HG02938 (cell line): ENCODE data around the gene OGDH.
A peak's percentile ranks its signal among the peaks of the same experiment; 100 is the strongest.
"Not testable (repeated sequence)": the region's sequence is repeated elsewhere in the genome, so short reads cannot be mapped to it uniquely, and the experiment has no call there.

Source experiments
- ATAC-seq: cut with Tn5 transposase; IDR thresholded peaks from one replicate; pipeline ENCODE4 v1.9.1; 2021; ENCODE audit warnings: mild to moderate bottlenecking, moderate library complexity; ENCODE audit not compliant: unreplicated experiment

Gene OGDH

DNA sequence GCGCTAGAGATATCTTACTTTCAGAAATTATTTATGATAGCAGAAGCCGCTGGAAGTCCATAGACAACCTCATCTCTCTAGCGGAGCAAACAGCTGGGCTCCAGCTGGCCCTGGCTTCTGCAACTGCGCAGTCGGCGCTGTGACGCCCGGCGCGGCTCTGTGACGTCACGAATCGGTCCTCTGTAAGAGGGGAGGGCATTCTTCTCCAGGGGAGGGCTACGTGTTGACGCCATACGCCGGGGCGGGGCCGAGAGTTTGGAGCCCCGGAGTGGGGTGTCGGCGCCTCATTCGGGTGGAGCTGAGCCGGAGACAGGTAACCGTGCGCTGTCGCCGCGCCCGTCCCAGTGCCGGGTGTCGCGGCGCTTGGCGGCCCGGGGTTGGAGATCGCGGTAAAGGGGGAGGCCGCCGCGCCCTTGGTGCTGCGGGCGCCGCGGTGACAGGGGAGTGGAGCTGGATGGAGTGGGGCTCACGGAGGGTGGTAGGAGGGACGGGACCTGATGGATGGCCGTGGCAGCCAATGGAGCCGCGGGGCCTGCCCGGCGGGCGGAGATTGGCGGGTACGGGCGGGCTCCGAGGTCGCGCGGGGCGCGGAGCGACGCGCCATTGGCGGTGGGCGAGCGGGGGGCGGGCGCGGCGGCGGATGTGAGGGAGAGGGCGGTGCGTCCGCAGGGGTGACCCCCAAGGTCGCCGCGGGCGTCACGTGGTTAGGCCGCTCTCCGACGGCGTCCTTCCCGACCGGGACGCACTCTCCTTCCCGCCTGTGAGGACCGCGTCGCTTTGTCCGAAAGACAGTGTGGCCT, at the start of gene OGDH:
Gene OGDH (plus strand): TSS at position 287 of the 800 bp plus-strand sequence. CDS start 17,717 bp downstream, outside the sequence.
- peak; percentile 89 for ATAC-seq

- ATAC-seq: no peak
Measured at GRCh38 chr7:44557485-44557884, 48.9 kb upstream of the OGDH start.

GRCh38 chr7:44559485-44559884, 46.9 kb upstream of the OGDH start:
- no peak for ATAC-seq

- ATAC-seq: no peak
Measured at GRCh38 chr7:44561481-44561880, 44.9 kb upstream of the OGDH start.

DNA sequence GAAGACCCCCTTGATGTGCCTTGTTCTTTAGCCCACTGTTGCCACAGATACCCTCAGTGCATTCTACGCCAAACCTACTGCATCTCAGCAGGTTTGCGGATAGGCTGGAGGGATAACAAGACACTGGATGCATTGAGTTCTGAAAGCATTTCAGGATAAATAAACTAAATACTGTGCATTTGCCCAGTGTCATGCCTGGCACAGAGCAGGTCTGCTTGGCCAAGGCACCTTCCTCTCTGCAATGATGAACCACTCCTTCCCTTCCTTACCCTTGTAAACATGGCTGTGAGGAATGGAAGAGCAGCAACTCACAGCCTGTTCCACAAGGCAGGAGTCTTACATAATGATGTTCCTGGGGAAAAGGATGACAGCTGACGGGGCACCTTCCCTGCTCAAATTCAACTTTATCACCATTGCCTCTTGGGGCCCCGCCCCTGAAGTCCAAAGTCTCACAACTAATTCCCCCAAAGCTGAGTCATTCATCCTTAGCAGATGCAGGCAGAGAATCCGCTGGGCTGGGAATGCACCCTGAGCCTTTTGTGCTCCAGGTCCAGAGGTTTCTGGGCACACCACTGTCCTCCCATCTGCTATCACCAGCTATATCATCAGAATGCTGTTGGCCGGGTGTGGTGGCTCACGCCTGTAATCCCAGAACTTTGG, 44.3 kb upstream of the OGDH start:
- no peak for ATAC-seq

- ATAC-seq: not testable (repeated sequence)
Measured at GRCh38 chr7:44562622-44562962, 43.8 kb upstream of the OGDH start.

- no peak for ATAC-seq
Measured at GRCh38 chr7:44563171-44563679, 43.2 kb upstream of the OGDH start.

DNA sequence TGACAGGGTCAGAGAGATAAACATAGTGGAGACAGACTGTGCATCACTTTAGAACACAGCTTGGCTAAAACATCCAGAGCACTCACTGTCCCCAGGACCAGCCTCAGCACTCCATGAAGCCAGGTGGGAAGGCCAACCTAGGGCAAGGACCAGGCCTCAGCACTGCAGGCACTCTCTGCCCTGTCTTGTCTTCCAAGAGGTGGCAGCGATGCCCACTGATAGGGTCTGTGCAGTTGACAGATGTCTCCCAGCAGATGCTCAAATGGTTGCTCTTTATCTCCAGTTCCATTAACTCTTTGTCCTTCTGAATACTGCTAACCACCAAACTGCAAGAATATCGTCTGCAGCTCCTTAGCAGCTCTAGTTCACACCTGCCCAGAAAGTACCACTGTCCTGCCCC, 41.8 kb upstream of the OGDH start:
- ATAC-seq: no peak

DNA sequence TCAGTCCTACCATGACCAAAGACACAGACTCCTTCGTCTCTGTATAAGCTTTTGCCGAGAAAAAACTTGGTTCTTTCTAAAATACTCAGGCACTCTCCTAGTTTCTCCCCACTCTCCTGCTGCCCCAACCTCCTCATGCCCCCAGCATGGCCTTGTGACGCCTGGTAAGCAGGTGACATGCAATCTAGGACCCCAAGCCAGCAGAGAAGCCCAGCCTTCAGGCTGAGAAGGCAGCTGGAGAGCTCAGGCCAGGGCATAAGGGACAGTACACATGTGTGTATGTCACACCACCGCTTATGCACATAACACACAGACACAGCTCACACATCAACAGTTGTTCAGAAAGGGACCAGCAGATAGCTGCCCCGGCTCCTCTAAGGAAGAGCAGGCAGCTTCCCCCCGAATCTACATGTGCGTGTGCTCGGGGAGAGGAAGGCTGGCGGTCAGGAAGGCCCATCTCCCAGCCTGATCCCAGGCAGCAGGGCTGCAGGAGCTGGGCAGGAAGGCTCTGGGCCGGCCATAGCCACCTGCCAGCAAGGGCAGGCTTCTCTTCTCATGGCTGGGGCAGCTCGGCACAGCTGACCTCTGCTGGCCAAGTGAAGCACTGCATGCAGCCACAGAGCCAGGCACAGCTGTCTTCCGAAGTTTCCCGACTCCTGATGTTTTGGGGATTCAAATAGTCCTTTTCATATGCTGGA, 41.2 kb upstream of the OGDH start:
- ATAC-seq: no peak

GRCh38 chr7:44565795-44566559, 40.5 kb upstream of the OGDH start:
- no peak for ATAC-seq

- ATAC-seq: no peak
Measured at GRCh38 chr7:44566680-44567079, 39.7 kb upstream of the OGDH start.

DNA sequence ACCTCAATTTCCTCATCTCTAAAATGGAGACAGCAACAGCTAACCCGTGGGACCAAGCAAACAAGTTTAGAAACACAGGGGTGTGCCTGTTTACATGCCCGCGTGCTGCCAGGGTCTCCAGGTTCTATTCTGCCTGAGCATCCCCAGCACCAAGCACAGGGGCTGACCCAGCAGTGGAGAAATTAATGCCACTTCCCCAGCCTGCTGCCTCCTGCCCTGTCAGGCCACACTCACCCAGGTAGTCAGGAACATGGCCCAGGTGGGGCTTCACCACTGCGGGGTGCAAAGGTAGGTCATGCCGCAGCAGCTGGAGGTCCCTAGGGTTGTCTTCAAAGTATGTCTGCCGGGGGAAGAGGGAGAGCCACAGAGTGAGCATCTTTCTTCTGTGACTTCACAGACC, 38.5 kb upstream of the OGDH start:
- no peak for ATAC-seq

DNA sequence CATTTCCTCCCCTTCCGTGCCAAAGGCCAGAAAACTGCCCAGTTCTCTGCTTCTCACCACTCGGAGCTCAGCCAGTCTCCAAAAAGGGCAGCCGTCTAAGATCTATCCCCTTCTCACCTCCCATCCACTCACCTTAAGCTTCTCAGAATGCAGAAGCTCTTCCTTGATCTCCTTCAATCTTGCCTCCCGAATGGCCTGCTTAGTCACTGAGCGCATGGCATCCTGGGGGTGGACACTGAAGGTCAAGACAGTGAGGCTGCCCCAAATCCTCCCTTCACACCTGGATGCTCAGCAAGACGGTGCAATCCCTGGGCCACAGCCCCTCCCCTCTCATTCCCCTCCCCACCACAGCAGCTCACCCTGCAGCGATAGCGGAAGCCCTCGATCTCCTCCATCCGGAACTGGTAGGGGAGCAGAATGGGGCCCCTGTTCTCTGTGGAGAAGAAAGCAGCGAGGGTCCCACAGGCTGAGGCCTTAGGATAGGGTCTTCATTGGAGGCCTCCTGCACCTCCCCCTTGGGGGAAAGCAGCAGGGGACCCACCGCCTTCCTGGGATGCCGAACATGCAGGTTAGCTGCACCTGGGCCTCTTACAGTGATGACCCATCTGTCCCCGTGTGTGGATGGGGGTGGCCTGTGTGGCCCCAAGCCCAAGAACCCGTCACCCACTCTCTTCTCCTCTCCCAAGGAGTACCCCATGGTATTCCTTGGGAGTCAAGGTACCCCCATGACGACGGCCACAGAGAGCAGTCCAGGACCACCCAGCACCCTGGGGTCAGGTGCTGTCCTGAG, 37.5 kb upstream of the OGDH start:
- ATAC-seq: no peak

DNA sequence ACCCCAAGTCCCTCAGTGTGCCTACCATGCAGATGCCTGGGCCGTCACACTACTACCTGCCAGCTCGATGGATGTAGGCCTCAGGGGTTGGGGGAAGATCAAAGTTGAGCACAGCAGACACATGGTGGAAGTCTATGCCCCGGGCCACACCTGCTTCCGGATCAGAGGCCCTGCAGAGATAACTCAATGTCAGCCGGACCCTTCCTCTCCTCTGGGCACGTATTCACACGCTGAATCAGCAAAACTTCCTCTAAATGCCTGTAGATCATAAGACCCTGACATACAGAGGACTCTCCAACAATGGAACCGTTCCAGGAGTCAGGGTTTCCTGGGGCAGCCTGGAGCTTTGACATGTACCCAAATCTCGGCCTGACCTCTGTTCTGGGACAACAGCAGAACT, 36.5 kb upstream of the OGDH start:
- ATAC-seq: no peak

DNA sequence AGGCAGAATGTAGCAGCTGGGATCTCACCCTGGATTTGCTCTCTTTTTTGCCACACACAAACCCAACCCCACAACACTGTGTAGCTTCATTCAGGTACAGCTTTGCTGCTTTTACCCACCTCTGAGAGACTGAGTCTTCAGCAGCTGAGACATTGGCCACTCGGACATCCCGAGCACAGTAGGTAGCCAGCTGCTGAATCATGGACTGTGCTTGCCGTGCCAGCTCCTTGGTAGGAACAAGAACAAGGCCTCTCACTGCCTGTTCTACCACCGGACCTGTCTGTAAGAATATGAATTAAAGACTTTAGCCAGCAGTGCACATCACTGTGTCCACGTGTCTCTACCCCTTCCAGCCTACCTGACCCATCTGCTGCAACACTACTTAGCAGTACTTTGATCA, 33.7 kb upstream of the OGDH start:
- no peak for ATAC-seq

- ATAC-seq: peak; percentile 91
Measured at GRCh38 chr7:44573464-44574286, 32.8 kb upstream of the OGDH start, which contains the start of gene DDX56. Gene DDX56, minus strand, starts transcription at chr7:44573908. Its CDS starts 13 bp downstream, at chr7:44573895.

- ATAC-seq: no peak
Measured at GRCh38 chr7:44574287-44574872, 32.0 kb upstream of the OGDH start.

DNA sequence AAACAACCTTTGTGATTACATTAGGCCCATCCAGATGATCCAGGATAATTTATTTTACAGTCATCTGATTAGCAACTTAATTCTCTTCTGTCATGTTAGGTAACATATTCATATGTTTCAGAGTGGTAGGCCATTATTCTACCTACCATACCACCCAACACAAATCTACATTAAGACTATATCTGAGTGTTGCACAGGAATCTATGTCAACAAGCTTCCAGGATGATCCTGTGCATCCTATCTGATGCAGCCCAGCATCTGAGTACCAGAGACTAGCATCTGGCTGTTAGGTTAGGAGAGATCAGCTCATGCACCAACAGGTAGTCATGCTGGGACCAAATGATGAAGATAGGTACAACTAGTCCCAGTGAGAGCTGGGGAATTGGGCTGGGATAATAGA, 31.4 kb upstream of the OGDH start:
- no peak for ATAC-seq

DNA sequence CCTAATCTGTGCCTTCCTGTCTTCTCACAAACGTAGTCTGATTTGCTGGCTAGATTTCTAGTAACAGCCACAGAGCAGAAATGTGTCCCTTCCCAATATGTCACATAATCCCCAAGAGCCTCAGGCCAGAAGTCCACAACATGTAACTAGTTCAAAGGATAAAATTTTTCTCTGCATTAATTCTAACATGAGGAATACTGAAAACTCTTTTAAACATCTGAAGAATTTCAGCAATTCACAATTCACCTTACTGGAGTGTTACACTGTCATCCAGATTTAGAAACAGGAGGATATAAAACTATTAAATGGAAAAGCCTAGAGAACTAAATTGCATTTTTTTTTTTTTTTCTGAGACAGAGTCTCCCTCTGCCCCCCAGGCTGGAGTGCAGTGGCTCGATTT, 30.2 kb upstream of the OGDH start:
- ATAC-seq: no peak
